SK-N-SH (cell line): ENCODE measurements around the gene NISCH. TPM values are rescaled to one million over a fixed set of nuclear protein-coding genes. Genes with fewer than 3 reads are reported as not detected.
"Not testable (repeated sequence)": the region's sequence is repeated elsewhere in the genome, so short reads cannot be mapped to it uniquely, and the experiment has no call there.

Experiments
- CTCF ChIA-PET: fragments of 300-600, 350-600 bp; formaldehyde crosslinking; extraction: SDS; loops from one replicate; lab custom pipeline; 2021; lab: Yijun Ruan, JAX
- POLR2A ChIA-PET: fragments of 350-600 bp; sonication (Branson Sonifier 250); formaldehyde crosslinking; extraction: SDS; loops from one replicate; lab custom pipeline; 2020; ENCODE audit warnings: antibody characterized with exemption, inconsistent platforms; lab: Yijun Ruan, JAX
- DNase-seq: peaks from one replicate; pipeline ENCODE4 v3.0.0; 2012
- H2AFZ ChIP-seq: fragments of 200-600 bp; sonication (generic); 2 replicates; pipeline ENCODE4 v1.8.1; 2016; ENCODE audit warnings: antibody characterized with exemption, mild to moderate bottlenecking, low read depth
- H3F3A ChIP-seq: fragments of 200-600 bp; sonication (generic); replicated peaks from 2 replicates; pipeline ENCODE3; 2016; ENCODE audit warnings: antibody characterized with exemption, mild to moderate bottlenecking; ENCODE audit not compliant: insufficient read depth
- H3K27ac ChIP-seq, 2 experiments: fragments of 200-500 bp in 1 of 2; fragments of 200-600 bp in 1 of 2; sonication (Bioruptor generic) in 1 of 2; sonication (generic), shearing (Covaris generic) in 1 of 2; 2 replicates each; pipeline versions ENCODE4 v1.5.1 to v1.6.1; 2014 to 2016; ENCODE audit warnings: low read depth in 2 of 2, inconsistent platforms in 1 of 2, low read length in 1 of 2, mild to moderate bottlenecking in 1 of 2, mixed read lengths in 1 of 2
- H3K27me3 ChIP-seq: fragments of 200-600 bp; sonication (generic), shearing (Covaris generic); 2 replicates; pipeline ENCODE4 v1.6.1; 2016; ENCODE audit warnings: mixed run types; ENCODE audit not compliant: insufficient read depth
- H3K36me3 ChIP-seq, 2 experiments: fragments of 200-500 bp in 1 of 2; fragments of 200-600 bp in 1 of 2; sonication (Bioruptor generic) in 1 of 2; sonication (generic) in 1 of 2; replicated peaks in 1 of 2; 2 replicates each; pipeline versions ENCODE3 to v1.5.1; 2014 to 2016; ENCODE audit warnings: low read length in 1 of 2, mild to moderate bottlenecking in 1 of 2; ENCODE audit not compliant: insufficient read depth in 2 of 2, control insufficient read depth in 1 of 2
- H3K4me1 ChIP-seq, 2 experiments: fragments of 200-500 bp in 1 of 2; fragments of 200-600 bp in 1 of 2; sonication (Bioruptor generic) in 1 of 2; sonication (generic), shearing (Covaris generic) in 1 of 2; 2 replicates each; pipeline versions ENCODE4 v1.5.1 to v1.6.1; 2014 to 2016; ENCODE audit warnings: low read depth in 1 of 2, low read length in 1 of 2, mixed run types in 1 of 2; ENCODE audit not compliant: insufficient read depth in 2 of 2, control insufficient read depth in 1 of 2
- H3K4me2 ChIP-seq: fragments of 200-600 bp; sonication (generic), shearing (Covaris generic); 2 replicates; pipeline ENCODE4 v1.6.1; 2017; ENCODE audit warnings: mixed run types
- H3K4me3 ChIP-seq, 2 experiments: fragments of 200-500 bp in 1 of 2; fragments of 200-600 bp in 1 of 2; sonication (Bioruptor generic) in 1 of 2; sonication (generic), shearing (Covaris generic) in 1 of 2; 2 replicates each; pipeline versions ENCODE4 v1.5.1 to v1.8.1; 2014 to 2016; ENCODE audit warnings: low read depth in 2 of 2, inconsistent platforms in 1 of 2, low read length in 1 of 2, mild to moderate bottlenecking in 1 of 2, mixed read lengths in 1 of 2, moderate library complexity in 1 of 2
- H3K79me2 ChIP-seq: fragments of 200-600 bp; sonication (generic); 2 replicates; pipeline ENCODE4 v1.8.1; 2017; ENCODE audit warnings: mild to moderate bottlenecking; ENCODE audit not compliant: insufficient read depth
- H3K9ac ChIP-seq: fragments of 200-600 bp; sonication (generic); 2 replicates; pipeline ENCODE4 v1.6.1; 2017; ENCODE audit warnings: mixed run types
- H3K9me2 ChIP-seq: fragments of 200-600 bp; sonication (generic); 2 replicates; pipeline ENCODE4 v1.6.1; 2017; ENCODE audit warnings: mixed run types
- H3K9me3 ChIP-seq: fragments of 200-600 bp; sonication (generic); 2 replicates; pipeline ENCODE4 v1.6.1; 2017; ENCODE audit warnings: mixed run types, mild to moderate bottlenecking, moderate library complexity
- H4K20me1 ChIP-seq: fragments of 200-600 bp; sonication (generic); 2 replicates; pipeline ENCODE4 v1.6.1; 2017; ENCODE audit warnings: mild to moderate bottlenecking, mixed run types; ENCODE audit not compliant: insufficient read depth
- ELF1 ChIP-seq: IDR thresholded peaks from 2 replicates; pipeline ENCODE4 v1.4.0; 2012
- FOXM1 ChIP-seq: IDR thresholded peaks from 2 replicates; pipeline ENCODE4 v1.4.0; 2012; ENCODE audit warnings: low read depth, mild to moderate bottlenecking
- JUND ChIP-seq: IDR thresholded peaks from 2 replicates; pipeline ENCODE4 v1.4.0; 2012
- MXI1 ChIP-seq: IDR thresholded peaks from 2 replicates; pipeline ENCODE4 v1.6.1; 2012; ENCODE audit warnings: mild to moderate bottlenecking, low read depth, low read length, improper control_type of control experiment
- WGBS: methylation state at CpG from one replicate; pipeline ENCODE4 v1.1.6; 2017; ENCODE audit warnings: low lambda C conversion rate; 5-methylcytosine and 5-hydroxymethylcytosine counted together
- polyA plus RNA-seq, 3 experiments: library from polyadenylated mRNA; depleted of rRNA; stranded (reverse); fragments of >200 nt; gene quantifications; 2 replicates each; pipeline ENCODE4 v1.2.3, GENCODE V29; 2012

Gene NISCH
- polyA plus RNA-seq, 1 of the 3 experiments (the other 2 are of a cell fraction): 77.5 TPM

DNA sequence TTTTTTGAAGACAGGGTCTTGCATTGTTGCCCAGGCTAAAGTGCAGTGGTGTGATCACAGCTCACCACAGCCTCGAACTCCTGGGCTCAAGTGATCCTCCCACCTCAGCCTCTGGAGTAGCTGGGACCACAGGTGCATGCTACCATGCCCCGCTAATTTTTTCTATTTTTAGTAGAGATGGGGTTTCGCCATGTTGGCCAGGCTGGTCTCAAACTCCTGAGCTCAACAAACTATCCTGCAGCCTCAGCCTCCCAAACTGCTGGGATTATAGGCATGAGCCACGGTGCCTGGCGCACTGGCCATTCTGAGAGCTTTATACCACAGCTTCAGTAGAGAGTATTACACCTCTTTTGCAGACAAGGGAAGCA, 71.3 kb downstream of the NISCH start:
- not testable (repeated sequence) for H3K9me3 ChIP-seq, H3K9ac ChIP-seq, H3K4me3 ChIP-seq, H3K27me3 ChIP-seq, H3K4me2 ChIP-seq, H3F3A ChIP-seq, H3K27ac ChIP-seq, H3K9me2 ChIP-seq, H2AFZ ChIP-seq, DNase-seq
- POLR2A ChIA-PET: interaction anchor here (0.6 to 0.8 kb wide), 3 partner anchors 8 to 179 kb away, joined by 3 to 5 read pairs (median 3); partner anchors contain the start of gene GLT8D1
- CTCF ChIA-PET: interaction anchor here (0.8 to 2.9 kb wide), 4 partner anchors 10 to 55 kb away, joined by 4 to 13 read pairs (median 5); partner anchors contain the start of gene UQCC5
- Histone ChIP-seq H3K36me3 (peaks cover 19 to 50% of the 10 kb centered on the region in 2 experiments), H3K4me1 (peaks cover 19 to 72% of the 10 kb centered on the region in 2 experiments), H4K20me1 (peaks cover 22% of the 10 kb centered on the region), H3K79me2 (peaks cover 27% of the 10 kb centered on the region)
- 98% methylated on average over 5 of the region's 5 CpGs for whole genome bisulfite sequencing

DNA sequence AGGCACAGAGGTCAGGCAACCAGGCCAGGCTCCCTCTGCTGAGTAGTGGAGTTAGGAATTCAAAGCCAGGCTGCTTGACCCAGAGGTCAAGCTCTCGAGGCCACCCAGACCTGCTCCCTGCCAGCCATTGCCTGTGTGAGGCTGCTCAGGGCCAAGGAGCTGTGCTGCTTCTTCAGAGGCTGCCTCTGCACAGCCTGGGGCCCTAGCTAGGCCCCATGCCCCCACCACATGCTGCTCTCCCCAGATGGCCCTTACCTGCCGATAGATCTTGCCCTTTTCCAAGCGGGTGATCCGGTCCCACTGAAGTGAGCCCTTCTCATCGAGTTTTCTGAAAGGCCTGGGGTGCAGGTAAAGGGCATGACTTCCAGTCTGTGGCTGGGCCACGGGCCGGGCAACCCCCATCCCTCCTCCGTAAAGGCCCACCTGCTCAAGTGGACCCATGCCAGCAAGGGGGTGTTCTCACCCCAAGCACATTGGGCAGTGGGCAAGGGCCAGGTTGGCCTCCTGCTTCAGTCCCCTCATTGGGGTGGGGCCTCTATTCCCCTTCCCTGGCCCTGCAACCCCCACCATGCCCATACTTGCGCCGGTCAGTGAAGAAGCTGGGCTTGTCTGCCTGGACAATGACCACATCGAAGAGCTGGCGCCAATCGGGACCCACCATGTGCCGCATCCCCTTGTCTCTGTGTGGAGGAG, 71.8 kb downstream of the NISCH start:
- Histone ChIP-seq H3K9me3 (no peaks in the 10 kb centered on the region), H3K4me1 (peaks cover 24 to 77% of the 10 kb centered on the region in 2 experiments), H3K36me3 (peaks cover 19 to 52% of the 10 kb centered on the region in 2 experiments), H3K27me3 (no peaks in the 10 kb centered on the region), H3K4me3 (no peak overlapping the region), H3K9ac (no peak overlapping the region), H3K79me2 (peaks cover 33% of the 10 kb centered on the region), H3K4me2 (no peak overlapping the region), H4K20me1 (peaks cover 27% of the 10 kb centered on the region), H3K27ac (no peak overlapping the region; a peak in 1 of 4 replicates), H3F3A (no peaks in the 10 kb centered on the region), H3K9me2 (no peaks in the 10 kb centered on the region), H2AFZ (no peak overlapping the region)
- DNase-seq: no peak
- TF ChIP-seq FOXM1: no peak
- WGBS: 100% methylated on average over 6 of the region's 14 CpGs
- POLR2A ChIA-PET: interaction anchor here (0.6 to 0.8 kb wide), 3 partner anchors 9 to 178 kb away, joined by 3 to 5 read pairs (median 3); partner anchors contain the start of gene GLT8D1
- CTCF ChIA-PET: interaction anchor here (1.3 to 2.9 kb wide), 3 partner anchors 9 to 56 kb away, joined by 4 to 13 read pairs (median 6); partner anchors contain the start of gene UQCC5

- Histone ChIP-seq H3K4me1 (peaks cover 24 to 82% of the 10 kb centered on the region in 2 experiments), H3K9ac (no peak overlapping the region), H3K9me3 (no peaks in the 10 kb centered on the region), H3K27me3 (no peaks in the 10 kb centered on the region), H3K4me2 (no peak overlapping the region), H3K79me2 (peaks cover 40% of the 10 kb centered on the region), H4K20me1 (peaks cover 32% of the 10 kb centered on the region), H3K36me3 (peaks cover 19 to 52% of the 10 kb centered on the region in 2 experiments), H3K27ac (peak overlapping the region in 1 of 2 experiments; percentile 47; a peak in 1 of 4 replicates), H3F3A (no peaks in the 10 kb centered on the region), H2AFZ (no peak overlapping the region), H3K4me3 (no peak overlapping the region), H3K9me2 (no peaks in the 10 kb centered on the region)
- 91% methylated on average over 15 of the region's 18 CpGs for WGBS
- TF ChIP-seq ELF1 (no peak), JUND (no peak), MXI1 (no peak)
- ChIA-PET POLR2A (no interaction called here), CTCF (interaction anchor here (4.0 kb wide), 1 partner anchor 56 kb away, joined by 30 read pairs; no protein-coding TSS in a partner anchor)
- no peak for DNase-seq
Observed at GRCh38 chr3:52527732-52528585, 72.6 kb downstream of the NISCH start.
